KMS-11 (cell line): ENCODE measurements around the gene JAGN1.

Experiments used
- H2AFZ ChIP-seq: fragments of 200-600 bp; sonication (generic); 2 replicates; pipeline ENCODE4 v1.6.1; 2016; ENCODE audit warnings: antibody characterized with exemption, mixed run types, low read depth
- H3K27ac ChIP-seq: fragments of 200-600 bp; sonication (generic); 2 replicates; pipeline ENCODE4 v1.6.1; 2016; ENCODE audit warnings: mild to moderate bottlenecking, mixed run types
- H3K27me3 ChIP-seq: fragments of 200-600 bp; sonication (generic); 2 replicates; pipeline ENCODE4 v1.6.1; 2017; ENCODE audit warnings: mild to moderate bottlenecking, low read depth, mixed run types, moderate library complexity; ENCODE audit not compliant: insufficient read depth
- H3K36me3 ChIP-seq: fragments of 200-600 bp; sonication (generic); 2 replicates; pipeline ENCODE4 v1.6.1; 2017; ENCODE audit warnings: mild to moderate bottlenecking, mixed run types; ENCODE audit not compliant: insufficient read depth
- H3K4me1 ChIP-seq: fragments of 200-600 bp; sonication (generic); 2 replicates; pipeline ENCODE4 v1.6.1; 2016; ENCODE audit warnings: mild to moderate bottlenecking, low read depth, mixed run types; ENCODE audit not compliant: poor library complexity, severe bottlenecking
- H3K4me2 ChIP-seq: fragments of 200-600 bp; sonication (generic); 2 replicates; pipeline ENCODE4 v1.7.0; 2016; ENCODE audit warnings: mild to moderate bottlenecking, mixed run types
- H3K4me3 ChIP-seq: fragments of 200-600 bp; sonication (generic); IDR thresholded peaks from 2 replicates; pipeline ENCODE4 v1.6.1; 2017; ENCODE audit warnings: low read depth, low read length, mixed read lengths; ENCODE audit not compliant: insufficient read depth
- H3K79me2 ChIP-seq: fragments of 200-600 bp; sonication (generic); 2 replicates; pipeline ENCODE4 v1.6.1; 2016; ENCODE audit warnings: low read depth, mixed run types; ENCODE audit not compliant: insufficient read depth
- H3K9ac ChIP-seq: fragments of 200-600 bp; sonication (generic); 2 replicates; pipeline ENCODE4 v1.6.1; 2016; ENCODE audit warnings: mild to moderate bottlenecking, mixed run types
- H4K20me1 ChIP-seq: fragments of 200-600 bp; sonication (generic); 2 replicates; pipeline ENCODE4 v1.6.1; 2016; ENCODE audit warnings: mild to moderate bottlenecking, mixed run types; ENCODE audit not compliant: insufficient read depth
- TF ChIP-seq, protein P1 (sequence below): fragments of 200-600 bp; sonication (generic); conservative IDR thresholded peaks from 2 replicates; pipeline ENCODE4 v1.6.1; 2017; ENCODE audit warnings: low read depth, mild to moderate bottlenecking, antibody characterized with exemption, low read length, moderate library complexity, mixed read lengths

Gene JAGN1

DNA sequence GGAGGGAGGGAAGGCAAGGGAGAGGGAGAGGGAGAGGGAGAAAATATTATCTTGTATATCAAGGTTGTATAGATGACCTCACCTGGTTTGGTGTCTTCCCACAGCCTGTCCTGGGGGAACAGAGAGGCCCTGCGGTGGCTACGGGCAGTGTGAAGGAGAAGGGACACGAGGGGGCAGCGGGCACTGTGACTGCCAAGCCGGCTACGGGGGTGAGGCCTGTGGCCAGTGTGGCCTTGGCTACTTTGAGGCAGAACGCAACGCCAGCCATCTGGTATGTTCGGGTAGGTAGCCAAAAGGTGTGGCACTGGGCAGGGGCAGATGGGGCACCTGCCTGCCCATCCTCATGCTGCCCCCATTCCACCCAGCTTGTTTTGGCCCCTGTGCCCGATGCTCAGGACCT is 50.3 kb downstream of the JAGN1 start:
- TF ChIP-seq, protein P1, sequence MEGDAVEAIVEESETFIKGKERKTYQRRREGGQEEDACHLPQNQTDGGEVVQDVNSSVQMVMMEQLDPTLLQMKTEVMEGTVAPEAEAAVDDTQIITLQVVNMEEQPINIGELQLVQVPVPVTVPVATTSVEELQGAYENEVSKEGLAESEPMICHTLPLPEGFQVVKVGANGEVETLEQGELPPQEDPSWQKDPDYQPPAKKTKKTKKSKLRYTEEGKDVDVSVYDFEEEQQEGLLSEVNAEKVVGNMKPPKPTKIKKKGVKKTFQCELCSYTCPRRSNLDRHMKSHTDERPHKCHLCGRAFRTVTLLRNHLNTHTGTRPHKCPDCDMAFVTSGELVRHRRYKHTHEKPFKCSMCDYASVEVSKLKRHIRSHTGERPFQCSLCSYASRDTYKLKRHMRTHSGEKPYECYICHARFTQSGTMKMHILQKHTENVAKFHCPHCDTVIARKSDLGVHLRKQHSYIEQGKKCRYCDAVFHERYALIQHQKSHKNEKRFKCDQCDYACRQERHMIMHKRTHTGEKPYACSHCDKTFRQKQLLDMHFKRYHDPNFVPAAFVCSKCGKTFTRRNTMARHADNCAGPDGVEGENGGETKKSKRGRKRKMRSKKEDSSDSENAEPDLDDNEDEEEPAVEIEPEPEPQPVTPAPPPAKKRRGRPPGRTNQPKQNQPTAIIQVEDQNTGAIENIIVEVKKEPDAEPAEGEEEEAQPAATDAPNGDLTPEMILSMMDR: no peak
- H4K20me1 ChIP-seq: no peaks in the 10 kb centered on the region
- no peak overlapping the region for H3K27ac ChIP-seq
- H3K27me3 ChIP-seq: no peaks in the 10 kb centered on the region
- H3K4me2 ChIP-seq: no peak overlapping the region
- no peak overlapping the region for H3K4me3 ChIP-seq
- H3K4me1 ChIP-seq: peaks cover under 1% of the 10 kb centered on the region
- H2AFZ ChIP-seq: no peak overlapping the region
- H3K79me2 ChIP-seq: no peaks in the 10 kb centered on the region
- no peak overlapping the region for H3K9ac ChIP-seq
- no peaks in the 10 kb centered on the region for H3K36me3 ChIP-seq

DNA sequence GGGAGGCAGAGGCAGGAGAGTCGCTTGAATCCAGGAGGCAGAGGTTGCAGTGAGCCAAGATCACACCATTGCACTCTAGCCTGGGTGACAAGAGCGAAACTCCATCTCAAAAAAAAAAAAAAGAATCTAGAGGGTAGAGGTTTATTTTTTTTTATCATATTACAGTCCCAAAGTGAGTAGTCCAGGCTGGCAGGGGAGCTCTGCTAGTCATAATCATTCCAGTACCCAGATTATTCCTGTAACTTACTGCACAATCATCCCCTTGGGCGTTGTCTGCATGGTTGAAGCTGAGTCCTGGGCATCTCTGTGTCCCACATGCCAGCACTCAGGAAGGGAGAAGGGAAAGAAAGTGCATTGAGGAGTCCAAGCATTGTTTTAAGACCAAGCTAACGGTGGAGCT is 51.8 kb downstream of the JAGN1 start:
- no peaks in the 10 kb centered on the region for H3K27me3 ChIP-seq
- no peak overlapping the region for H2AFZ ChIP-seq
- H3K4me2 ChIP-seq: no peak overlapping the region
- no peaks in the 10 kb centered on the region for H3K36me3 ChIP-seq
- H4K20me1 ChIP-seq: no peaks in the 10 kb centered on the region
- no peak overlapping the region for H3K9ac ChIP-seq
- H3K4me3 ChIP-seq: no peak overlapping the region
- no peaks in the 10 kb centered on the region for H3K4me1 ChIP-seq
- TF ChIP-seq, protein P1: no peak
- no peaks in the 10 kb centered on the region for H3K79me2 ChIP-seq
- no peak overlapping the region for H3K27ac ChIP-seq

DNA sequence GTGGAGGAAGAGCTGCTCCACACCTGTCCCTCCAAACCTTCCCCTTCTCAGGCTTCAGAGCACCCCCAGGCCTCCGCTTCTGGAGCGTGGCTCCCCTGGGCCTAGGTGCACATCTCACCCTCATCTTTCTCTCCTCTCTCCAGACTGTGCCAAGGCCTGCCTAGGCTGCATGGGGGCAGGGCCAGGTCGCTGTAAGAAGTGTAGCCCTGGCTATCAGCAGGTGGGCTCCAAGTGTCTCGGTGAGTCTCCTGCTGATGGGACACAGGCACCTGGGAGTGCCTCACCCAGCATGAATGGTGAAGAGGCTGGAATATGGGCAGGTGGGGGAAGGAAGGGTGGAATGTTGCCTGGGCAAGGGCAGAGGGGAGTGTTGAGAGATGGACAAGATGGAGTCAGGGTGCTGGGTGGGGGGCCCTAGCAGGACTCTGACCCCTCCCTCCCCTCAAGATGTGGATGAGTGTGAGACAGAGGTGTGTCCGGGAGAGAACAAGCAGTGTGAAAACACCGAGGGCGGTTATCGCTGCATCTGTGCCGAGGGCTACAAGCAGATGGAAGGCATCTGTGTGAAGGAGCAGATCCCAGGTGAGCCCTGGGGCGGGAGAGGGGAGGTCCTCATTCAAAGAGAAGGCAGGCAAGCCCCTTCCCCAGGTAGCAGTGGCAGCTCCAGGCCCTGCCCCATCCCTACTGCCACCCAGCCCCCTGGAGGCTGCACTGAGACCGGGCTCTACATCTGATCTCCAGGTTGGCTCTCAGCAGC is 52.7 kb downstream of the JAGN1 start:
- H3K9ac ChIP-seq: no peak overlapping the region
- TF ChIP-seq, protein P1: no peak
- H3K36me3 ChIP-seq: no peaks in the 10 kb centered on the region
- H3K79me2 ChIP-seq: no peaks in the 10 kb centered on the region
- no peak overlapping the region for H2AFZ ChIP-seq
- H4K20me1 ChIP-seq: no peaks in the 10 kb centered on the region
- no peaks in the 10 kb centered on the region for H3K4me1 ChIP-seq
- H3K27ac ChIP-seq: no peak overlapping the region
- H3K4me2 ChIP-seq: no peak overlapping the region
- no peaks in the 10 kb centered on the region for H3K27me3 ChIP-seq
- H3K4me3 ChIP-seq: no peak overlapping the region
